RWPE2 (cell line): ENCODE data around the gene GNG12.

Experiments used
- ATAC-seq: fragments of 200-7000 bp; cut with Tn5 transposase; 3 replicates; pipeline ENCODE4 v1.9.1; 2021; ENCODE audit warnings: low read depth
- DNase-seq: peaks from one replicate; pipeline ENCODE4 v3.0.0-alpha.2; 2020; ENCODE audit warnings: low spot score
- H3K27ac ChIP-seq: fragments of 450-650 bp; 2 replicates; pipeline ENCODE4 v1.5.1; 2017; ENCODE audit warnings: mild to moderate bottlenecking; ENCODE audit not compliant: poor library complexity, severe bottlenecking
- H3K27me3 ChIP-seq: fragments of 250-450 bp; sonication (Bioruptor Pico); 2 replicates; pipeline ENCODE4 v1.5.1; 2021; ENCODE audit warnings: mild to moderate bottlenecking, moderate library complexity; ENCODE audit not compliant: insufficient read depth, poor library complexity, severe bottlenecking
- H3K36me3 ChIP-seq: fragments of 250-450 bp; sonication (Bioruptor Pico); 2 replicates; pipeline ENCODE4 v1.5.1; 2020; ENCODE audit warnings: low read depth, mild to moderate bottlenecking, moderate library complexity
- H3K4me1 ChIP-seq: fragments of 250-450 bp; sonication (Bioruptor Pico); 2 replicates; pipeline ENCODE4 v1.5.1; 2021; ENCODE audit warnings: mild to moderate bottlenecking, moderate library complexity; ENCODE audit not compliant: insufficient read depth, poor library complexity, severe bottlenecking
- H3K4me3 ChIP-seq: fragments of 250-450 bp; sonication (Bioruptor Pico); 2 replicates; pipeline ENCODE4 v1.5.1; 2021; ENCODE audit warnings: mild to moderate bottlenecking, moderate library complexity; ENCODE audit not compliant: severe bottlenecking
- H3K9me3 ChIP-seq: fragments of 250-450 bp; sonication (Bioruptor Pico); 2 replicates; pipeline ENCODE4 v1.5.1; 2021; ENCODE audit warnings: mild to moderate bottlenecking, moderate library complexity; ENCODE audit not compliant: severe bottlenecking
- TF ChIP-seq, protein P1 (sequence below): fragments of 450-650 bp; IDR thresholded peaks from one replicate; pipeline ENCODE4 v1.5.1; 2017; ENCODE audit warnings: mild to moderate bottlenecking, moderate library complexity; ENCODE audit not compliant: poor library complexity, severe bottlenecking

Gene GNG12

GRCh38 chr1:67832737-67833601, at the start of gene GNG12:
Gene GNG12 (minus strand): TSS chr1:67833467. CDS start chr1:67707686, 125,781 bp downstream.
- Histone ChIP-seq H3K27me3 (no peaks in the 10 kb centered on the region), H3K4me1 (peaks cover 21% of the 10 kb centered on the region), H3K27ac (peak within 1 kb of the TSS; percentile 90), H3K4me3 (peak within 1 kb of the TSS; percentile 76), H3K9me3 (no peaks in the 10 kb centered on the region), H3K36me3 (peaks cover 10% of the 10 kb centered on the region)
- peak; percentile 77 for ATAC-seq
- TF ChIP-seq, protein P1, sequence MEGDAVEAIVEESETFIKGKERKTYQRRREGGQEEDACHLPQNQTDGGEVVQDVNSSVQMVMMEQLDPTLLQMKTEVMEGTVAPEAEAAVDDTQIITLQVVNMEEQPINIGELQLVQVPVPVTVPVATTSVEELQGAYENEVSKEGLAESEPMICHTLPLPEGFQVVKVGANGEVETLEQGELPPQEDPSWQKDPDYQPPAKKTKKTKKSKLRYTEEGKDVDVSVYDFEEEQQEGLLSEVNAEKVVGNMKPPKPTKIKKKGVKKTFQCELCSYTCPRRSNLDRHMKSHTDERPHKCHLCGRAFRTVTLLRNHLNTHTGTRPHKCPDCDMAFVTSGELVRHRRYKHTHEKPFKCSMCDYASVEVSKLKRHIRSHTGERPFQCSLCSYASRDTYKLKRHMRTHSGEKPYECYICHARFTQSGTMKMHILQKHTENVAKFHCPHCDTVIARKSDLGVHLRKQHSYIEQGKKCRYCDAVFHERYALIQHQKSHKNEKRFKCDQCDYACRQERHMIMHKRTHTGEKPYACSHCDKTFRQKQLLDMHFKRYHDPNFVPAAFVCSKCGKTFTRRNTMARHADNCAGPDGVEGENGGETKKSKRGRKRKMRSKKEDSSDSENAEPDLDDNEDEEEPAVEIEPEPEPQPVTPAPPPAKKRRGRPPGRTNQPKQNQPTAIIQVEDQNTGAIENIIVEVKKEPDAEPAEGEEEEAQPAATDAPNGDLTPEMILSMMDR: no peak
- peak; percentile 74 for DNase-seq

- TF ChIP-seq, protein P1: no peak
- peaks cover 20% of the 10 kb centered on the region for H3K4me1 ChIP-seq
- DNase-seq: no peak
- H3K27me3 ChIP-seq: no peaks in the 10 kb centered on the region
- no peak for ATAC-seq
- H3K27ac ChIP-seq: peak overlapping the region; percentile 48
- H3K4me3 ChIP-seq: no peak overlapping the region
- H3K36me3 ChIP-seq: no peaks in the 10 kb centered on the region
- H3K9me3 ChIP-seq: no peaks in the 10 kb centered on the region
Observed at GRCh38 chr1:67882196-67882958, 49.1 kb upstream of the GNG12 start.

- TF ChIP-seq, protein P1: no peak
- Histone ChIP-seq H3K4me1 (peaks cover 20% of the 10 kb centered on the region), H3K4me3 (no peak overlapping the region), H3K27me3 (no peaks in the 10 kb centered on the region), H3K36me3 (no peaks in the 10 kb centered on the region), H3K27ac (peak overlapping the region; percentile 9), H3K9me3 (no peaks in the 10 kb centered on the region)
- peak; percentile 59 for ATAC-seq
- DNase-seq: no peak
Observed at GRCh38 chr1:67880056-67880601, 46.9 kb upstream of the GNG12 start.

DNA sequence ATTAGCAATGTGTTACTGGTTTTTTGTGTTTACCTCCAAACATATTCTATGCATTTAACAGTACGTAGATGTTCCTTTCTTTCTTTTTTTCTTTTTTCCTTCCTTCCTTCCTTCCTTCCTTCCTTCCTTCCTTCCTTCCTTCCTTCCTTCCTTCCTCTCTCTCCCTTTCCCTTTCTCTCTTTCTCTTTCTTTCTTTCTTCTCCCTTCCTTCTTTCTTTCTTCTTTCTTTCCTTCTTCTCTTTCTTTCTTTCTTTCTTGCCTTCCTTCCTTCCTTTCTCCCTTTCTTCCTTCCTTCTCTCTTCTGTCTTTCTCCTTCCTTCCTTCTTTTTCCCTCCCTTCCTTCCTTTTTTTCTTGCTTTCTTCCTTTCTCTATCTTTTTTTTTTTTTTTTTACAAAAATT, 46.2 kb upstream of the GNG12 start:
- no peaks in the 10 kb centered on the region for H3K9me3 ChIP-seq
- DNase-seq (no peak), ATAC-seq (no peak)
- no peak overlapping the region for H3K4me3 ChIP-seq
- TF ChIP-seq, protein P1: no peak
- H3K27me3 ChIP-seq: no peaks in the 10 kb centered on the region
- no peaks in the 10 kb centered on the region for H3K36me3 ChIP-seq
- peak overlapping the region; percentile 9 for H3K27ac ChIP-seq
- peaks cover 20% of the 10 kb centered on the region for H3K4me1 ChIP-seq
